K562 (cell line): ENCODE measurements around the gene RNF181. TPM values are rescaled to one million over a fixed set of nuclear protein-coding genes. Genes with fewer than 3 reads are reported as not detected.

Source experiments
- ATAC-seq: fragments of 200-7000 bp; cut with Tn5 transposase; 3 replicates; pipeline ENCODE4 v1.9.1; 2020; ENCODE audit warnings: moderate library complexity
- BruUV-seq: library from RNA; stranded (reverse); fragments of 400-500 nt; replicated peaks from 2 replicates; lab custom pipeline; 2021; lab: Mats Ljungman, UMichigan
- CTCF ChIA-PET: fragments of 300-600 bp; formaldehyde crosslinking; extraction: SDS; loops from one replicate; lab custom pipeline; 2021; ENCODE audit warnings: low intra/inter-chr PET ratio; lab: Yijun Ruan, JAX
- POLR2A ChIA-PET: fragments of 300-600, 350-650 bp; sonication (Branson Sonifier 250); formaldehyde crosslinking; extraction: SDS; loops from one replicate; lab custom pipeline; 2021; ENCODE audit warnings: antibody characterized with exemption, inconsistent platforms; lab: Yijun Ruan, JAX
- DNase-seq, 4 experiments: peaks; one replicate each; pipeline versions ENCODE4 v3.0.0 to v3.0.0-alpha.2; 2011 to 2018; ENCODE audit warnings: low spot score in 3 of 4, mixed read lengths in 3 of 4; ENCODE audit errors: extremely low read depth in 1 of 4
- FAIRE-seq: peaks from 2 replicates; lab custom pipeline; 2011; peaks lifted over from hg19 to GRCh38; lab: Jason Lieb, UNC
- H2AFZ ChIP-seq: 2 replicates; pipeline ENCODE4 v1.6.0; 2011; ENCODE audit warnings: low read depth, low read length, control low read depth, inconsistent platforms
- H3K27ac ChIP-seq: fragments of 200-600 bp; 3 replicates; pipeline ENCODE4 v1.8.0; 2011; ENCODE audit warnings: low read depth, mild to moderate bottlenecking, control low read depth, inconsistent platforms, low read length, moderate library complexity, mixed read lengths; ENCODE audit errors: extremely low read depth
- H3K27me3 ChIP-seq, 2 experiments: fragments of 300-600 bp in 1 of 2; 2 replicates in 1 of 2; 3 replicates in 1 of 2; pipeline versions ENCODE4 v1.6.0 to v1.8.0; 2011; ENCODE audit warnings: inconsistent platforms in 2 of 2, low read length in 2 of 2, mild to moderate bottlenecking in 1 of 2, mixed read lengths in 1 of 2, moderate library complexity in 1 of 2; ENCODE audit not compliant: control insufficient read depth in 2 of 2, insufficient read depth in 2 of 2
- H3K36me3 ChIP-seq: fragments of 300-600 bp; 3 replicates; pipeline ENCODE4 v1.8.0; 2011; ENCODE audit warnings: mild to moderate bottlenecking, low read length, inconsistent platforms; ENCODE audit not compliant: control insufficient read depth, insufficient read depth
- H3K4me1 ChIP-seq, 2 experiments: fragments of 200-600 bp in 1 of 2; replicated peaks in 1 of 2; 2 replicates in 1 of 2; 3 replicates in 1 of 2; pipeline versions ENCODE4 v1.5.1 to v1.8.0; 2011; ENCODE audit warnings: inconsistent platforms in 2 of 2, low read length in 2 of 2, mild to moderate bottlenecking in 1 of 2, mixed read lengths in 1 of 2, moderate library complexity in 1 of 2; ENCODE audit not compliant: control insufficient read depth in 2 of 2, insufficient read depth in 2 of 2
- H3K4me2 ChIP-seq: 2 replicates; pipeline ENCODE4 v1.6.1; 2011; ENCODE audit warnings: low read length, control low read depth, inconsistent platforms, mixed read lengths; ENCODE audit not compliant: insufficient read depth
- H3K4me3 ChIP-seq: fragments of 200-600 bp; sonication (generic), shearing (Covaris generic); 2 replicates; pipeline ENCODE4 v1.5.1; 2016; ENCODE audit warnings: control low read depth, inconsistent platforms
- H3K79me2 ChIP-seq: fragments of 200-600 bp; 3 replicates; pipeline ENCODE4 v1.8.0; 2011; ENCODE audit warnings: low read length, inconsistent platforms; ENCODE audit not compliant: control insufficient read depth, insufficient read depth
- H3K9ac ChIP-seq, 2 experiments: 2 replicates each; pipeline versions ENCODE4 v1.6.0 to v1.6.1; 2011; ENCODE audit warnings: low read depth in 2 of 2, low read length in 2 of 2, control low read depth in 1 of 2, inconsistent platforms in 1 of 2, mild to moderate bottlenecking in 1 of 2, mixed read lengths in 1 of 2; ENCODE audit not compliant: insufficient read depth in 1 of 2
- H3K9me1 ChIP-seq: one replicate; pipeline ENCODE4 v1.6.0; 2011; ENCODE audit warnings: inconsistent platforms, mild to moderate bottlenecking, low read length, moderate library complexity; ENCODE audit not compliant: control insufficient read depth, insufficient read depth
- H3K9me3 ChIP-seq: replicated peaks from 2 replicates; pipeline ENCODE4 v1.5.1; 2011; ENCODE audit warnings: low read depth, low read length, inconsistent platforms; ENCODE audit not compliant: control insufficient read depth, insufficient read depth
- H4K20me1 ChIP-seq: replicated peaks from 2 replicates; pipeline ENCODE4 v1.6.1; 2011; ENCODE audit warnings: low read length, inconsistent platforms, mixed read lengths; ENCODE audit not compliant: control insufficient read depth, insufficient read depth
- CCAR2 ChIP-seq: fragments of 200-400 bp; formaldehyde crosslinking; IDR thresholded peaks from 2 replicates; pipeline ENCODE4 v1.6.1; 2017; ENCODE audit warnings: mild to moderate bottlenecking, low read depth, low read length
- POLR3A ChIP-seq: IDR thresholded peaks from 2 replicates; pipeline ENCODE4 v1.6.1; 2011; ENCODE audit warnings: borderline replicate concordance, mild to moderate bottlenecking, moderate library complexity; ENCODE audit not compliant: insufficient read length, insufficient read depth; ENCODE audit errors: extremely low read depth
- ZBTB8A ChIP-seq: fragments of 450-650 bp; IDR thresholded peaks from 2 replicates; pipeline ENCODE4 v1.6.1; 2018; ENCODE audit warnings: mild to moderate bottlenecking, moderate library complexity; ENCODE audit not compliant: partially characterized antibody
- ZNF717 ChIP-seq: fragments of 250-450 bp; sonication (Bioruptor Pico); IDR thresholded peaks from 2 replicates; pipeline ENCODE4 v1.5.0; 2021
- WGBS: fragments of 100-300 bp; shearing (Covaris generic); methylation state at CpG from one replicate; pipeline ENCODE4 v1.1.6; 2016; ENCODE audit warnings: low coverage, mixed read lengths; ENCODE audit not compliant: insufficient coverage; ENCODE audit errors: missing lambda C conversion rate; 5-methylcytosine and 5-hydroxymethylcytosine counted together
- in situ Hi-C: fragments of 300-500 bp; cut with MboI; formaldehyde crosslinking; loops from 4 replicates; pipeline ENCODE4 v1.15.0; 2018; ENCODE audit warnings: inconsistent platforms, mixed read lengths
- intact Hi-C: fragments of 100-400 bp; cut with micrococcal nuclease; formaldehyde crosslinking; loops from 2 replicates; pipeline ENCODE4 v1.14.2; 2022
- polyA plus RNA-seq, 8 experiments: library from polyadenylated mRNA; depleted of rRNA in 4 of 8; stranded (reverse) in 5 of 8; unstranded in 3 of 8; fragments of >200 nt; fragmentation: Nextera tagmentation in 2 of 8; fragmentation: Illumina TruSeq in 1 of 8; extraction: Ambion mirVana in 2 of 8; extraction: Trizol in 1 of 8; gene quantifications; 2 replicates each; pipeline versions ENCODE4 v1.2.1 to v1.2.3, GENCODE V29; 2011 to 2014; ENCODE audit warnings: inconsistent platforms in 1 of 8, missing spikeins in 1 of 8
- total RNA-seq, 7 experiments: library from RNA; depleted of rRNA in 6 of 7; stranded (reverse); fragments of >200 nt in 6 of 7; fragmentation: Illumina TruSeq in 2 of 7; extraction: Trizol in 2 of 7; gene quantifications; 2 replicates each; pipeline versions ENCODE4 v1.2.1 to v1.2.3, GENCODE V29; 2011 to 2021; ENCODE audit warnings: low replicate concordance in 1 of 7

RNF181 gene
- total and polyA plus RNA-seq, 9 of the 15 experiments (the other 6 are each of a cell fraction or from before 2014, with no cell fraction given), result 139 to 492 (median 253) TPM

DNA sequence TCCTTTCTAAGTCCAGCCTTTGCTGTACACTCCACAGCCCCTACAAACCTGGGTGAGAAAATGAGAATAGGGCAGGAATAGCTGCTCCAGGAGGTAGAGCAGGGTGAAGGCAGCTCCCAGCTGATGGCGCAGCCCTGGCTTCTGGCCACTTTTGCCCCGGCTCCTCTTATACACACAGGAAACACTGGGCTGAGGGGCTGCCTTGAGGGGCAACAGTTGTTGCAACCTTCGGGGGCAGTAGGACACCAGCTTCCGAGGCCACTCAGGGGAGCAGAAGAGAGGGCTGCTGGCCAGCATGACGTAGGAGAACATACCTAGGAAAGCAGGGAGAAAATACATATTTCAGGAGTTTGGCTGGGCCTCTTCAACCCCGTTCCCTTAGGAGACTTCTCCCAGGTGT lies 42.4 kb upstream of the RNF181 start:
- no peaks in the 10 kb centered on the region for H4K20me1 ChIP-seq
- TF ChIP-seq ZNF717, result no peak
- TF ChIP-seq CCAR2, result no peak
- BruUV-seq, result no TSS peak
- 81% methylated on average over 6 of the region's 6 CpGs for WGBS
- no peak for FAIRE-seq
- no peaks in the 10 kb centered on the region for H3K9me1 ChIP-seq
- H3K4me1 ChIP-seq, result peaks cover 1 to 3% of the 10 kb centered on the region in 2 experiments; a peak in 3 of 5 replicates
- no peak overlapping the region for H2AFZ ChIP-seq
- no peak overlapping the region for H3K4me2 ChIP-seq
- POLR2A ChIA-PET, result interaction anchor here (16.3 to 24.3 kb wide), 2 partner anchors 8 to 135 kb away, joined by 358 to 1576 read pairs; partner anchors contain the start of genes CAPG, MAT2A and SH2D6
- no peak overlapping the region for H3K27ac ChIP-seq
- in situ Hi-C loops, result no loop called here
- intact Hi-C loops, result loop anchor here (5.0 kb wide), 1 partner anchor 226 kb away; the partner anchor contains the start of gene TGOLN2
- no peak overlapping the region for H3K4me3 ChIP-seq
- no peaks in the 10 kb centered on the region for H3K9me3 ChIP-seq
- H3K9ac ChIP-seq, result no peak overlapping the region
- no peaks in the 10 kb centered on the region for H3K27me3 ChIP-seq
- ATAC-seq, result no peak
- peaks cover 86% of the 10 kb centered on the region for H3K36me3 ChIP-seq
- peaks cover 5% of the 10 kb centered on the region; the same call in 1 of the 3 replicates for H3K79me2 ChIP-seq
- no peak for DNase-seq
- CTCF ChIA-PET, result interaction anchor here (2.7 to 4.5 kb wide), 2 partner anchors 132 to 161 kb away, joined by 32 to 63 read pairs; no protein-coding TSS in a partner anchor

DNA sequence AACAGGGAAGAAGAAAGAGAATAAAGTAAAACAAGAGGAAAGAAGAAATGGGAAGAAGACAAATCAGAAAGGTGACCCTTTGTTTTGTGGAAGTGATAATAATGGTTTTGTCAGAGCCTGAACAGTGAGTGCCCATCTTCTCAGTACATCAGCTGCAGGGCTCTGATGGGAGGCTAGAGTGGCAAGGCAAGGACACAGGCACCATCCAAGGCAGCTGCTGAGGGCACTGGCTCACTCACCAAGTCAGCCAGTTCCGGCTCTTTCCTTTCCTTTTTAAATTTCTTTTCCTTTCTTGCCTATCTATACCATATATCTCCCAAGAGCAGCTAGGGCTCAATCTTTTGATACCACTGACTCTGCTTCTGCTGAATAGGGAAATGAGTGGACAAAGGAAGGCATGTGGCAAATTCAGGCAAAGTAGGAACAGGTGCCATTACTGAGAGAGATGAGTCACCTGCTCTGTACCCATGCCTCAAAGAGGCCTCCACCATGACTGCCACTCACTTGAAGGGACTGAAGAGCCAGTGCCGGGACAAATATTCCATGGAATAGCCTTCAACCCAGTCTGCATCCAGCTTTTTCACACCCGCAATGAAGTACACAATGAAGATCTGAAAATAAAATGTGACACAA lies 40.4 kb upstream of the RNF181 start:
- H3K9me3 ChIP-seq, result no peaks in the 10 kb centered on the region
- peaks cover 8 to 12% of the 10 kb centered on the region in 2 experiments; a peak in 4 of 5 replicates for H3K4me1 ChIP-seq
- no peaks in the 10 kb centered on the region for H4K20me1 ChIP-seq
- in situ Hi-C loops, result loop anchor here (5.0 kb wide), 1 partner anchor 138 kb away; the partner anchor contains the start of gene SH2D6
- H3K4me2 ChIP-seq, result no peak overlapping the region
- H3K4me3 ChIP-seq, result no peak overlapping the region
- DNase-seq (no peak), FAIRE-seq (no peak), ATAC-seq (no peak)
- ChIA-PET CTCF (no interaction called here), POLR2A (interaction anchor here (1.5 to 24.3 kb wide), 3 partner anchors 10 to 201 kb away, joined by 4 to 1576 read pairs (median 358); partner anchors contain the start of genes CAPG, ELMOD3, MAT2A and RETSAT)
- no peak overlapping the region for H3K27ac ChIP-seq
- TF ChIP-seq POLR3A, result no peak
- TF ChIP-seq ZBTB8A, result no peak
- intact Hi-C loops, result loop anchor here (5.0 kb wide), 1 partner anchor 228 kb away; the partner anchor contains the start of gene TGOLN2
- H3K27me3 ChIP-seq, result no peaks in the 10 kb centered on the region
- 91% methylated on average over 3 of the region's 3 CpGs for WGBS
- BruUV-seq, result no TSS peak
- H3K79me2 ChIP-seq, result peaks cover 21% of the 10 kb centered on the region
- peaks cover 3% of the 10 kb centered on the region for H3K9me1 ChIP-seq
- H3K36me3 ChIP-seq, result peaks cover 84% of the 10 kb centered on the region
- no peak overlapping the region for H2AFZ ChIP-seq
- H3K9ac ChIP-seq, result no peak overlapping the region
